GM21576 (cell line): ENCODE results near the gene FNDC3B.
"Not testable (repeated sequence)": the region's sequence is repeated elsewhere in the genome, so short reads cannot be mapped to it uniquely, and the experiment has no call there.

Experiments
- ATAC-seq: cut with Tn5 transposase; IDR thresholded peaks from one replicate; pipeline ENCODE4 v1.9.1; 2021; ENCODE audit warnings: mild to moderate bottlenecking, moderate library complexity; ENCODE audit not compliant: unreplicated experiment

Gene FNDC3B

DNA sequence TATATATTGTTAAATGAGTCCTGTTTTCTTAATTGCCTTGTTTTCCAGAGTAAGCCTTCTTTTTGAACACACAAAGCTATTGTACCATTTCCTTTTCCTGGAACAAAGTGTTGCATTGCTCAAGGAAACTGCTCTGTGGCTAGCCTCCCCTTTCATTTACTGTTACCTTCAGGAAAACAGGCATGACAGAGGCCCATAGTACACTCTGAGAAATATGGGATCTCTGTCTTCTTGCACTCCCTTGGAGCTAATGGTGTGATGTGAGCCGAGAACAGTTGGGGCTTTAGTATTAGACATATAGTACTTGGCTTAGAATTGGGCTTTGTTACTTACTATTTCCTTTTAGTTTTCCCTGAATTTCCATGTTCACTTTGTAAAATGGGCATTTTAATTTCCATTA lies 215.2 kb downstream of the FNDC3B start:
- no peak for ATAC-seq

GRCh38 chr3:172255321-172255720 lies 215.9 kb downstream of the FNDC3B start:
- ATAC-seq: not testable (repeated sequence)

GRCh38 chr3:172256101-172256734 lies 216.8 kb downstream of the FNDC3B start:
- ATAC-seq: no peak

- ATAC-seq: no peak
These were observed 218.4 kb downstream of the FNDC3B start for GRCh38 chr3:172257648-172258400.

GRCh38 chr3:172258624-172259023 lies 219.2 kb downstream of the FNDC3B start:
- no peak for ATAC-seq

- no peak for ATAC-seq
These were observed 219.7 kb downstream of the FNDC3B start for GRCh38 chr3:172259111-172259541.

DNA sequence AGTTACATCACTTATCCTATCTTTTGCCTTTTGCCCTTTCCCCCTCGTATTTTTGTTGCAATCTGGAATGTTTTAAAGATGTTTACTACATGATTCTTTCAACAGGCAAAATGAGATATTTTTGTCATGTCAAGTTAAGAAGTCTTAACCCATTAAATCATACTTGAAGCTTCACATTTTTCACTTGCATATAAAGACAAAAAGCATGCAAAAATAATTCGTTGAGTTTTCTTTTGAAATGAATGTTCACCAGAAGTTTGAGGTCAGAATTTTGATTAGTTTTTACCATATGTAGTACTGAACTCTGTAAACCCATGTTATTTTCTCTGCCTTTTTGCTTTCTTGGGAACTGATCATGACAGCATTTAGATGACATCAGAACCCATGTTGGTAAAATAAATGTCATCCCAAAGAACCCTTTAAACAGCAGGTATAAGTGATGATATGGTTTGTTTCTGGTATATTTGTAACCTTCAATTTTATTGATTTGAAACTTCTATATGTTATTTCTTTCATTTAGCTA lies 220.4 kb downstream of the FNDC3B start:
- no peak for ATAC-seq

DNA sequence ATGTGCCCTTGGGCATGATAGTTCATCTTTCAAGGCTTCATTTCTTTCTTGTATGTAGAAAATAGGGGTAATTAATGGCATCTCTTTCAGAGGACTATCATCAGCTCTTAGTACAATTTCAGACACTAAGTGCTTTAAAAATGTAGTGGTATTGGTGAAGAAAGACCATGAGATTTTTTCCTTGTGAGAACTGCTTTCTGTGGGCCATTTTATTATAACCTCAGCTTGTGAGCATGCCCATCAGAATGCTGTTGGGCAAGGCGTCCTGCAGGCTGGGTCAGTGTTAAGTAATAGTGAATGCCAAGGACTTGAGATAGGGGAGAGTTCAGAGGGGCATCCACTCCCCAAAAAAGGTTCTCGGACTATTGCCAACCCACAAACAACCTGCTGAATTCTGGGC lies 221.0 kb downstream of the FNDC3B start:
- no peak for ATAC-seq

- no peak for ATAC-seq
These were observed 221.7 kb downstream of the FNDC3B start for GRCh38 chr3:172261054-172261453.

- no peak for ATAC-seq
These were observed 223.7 kb downstream of the FNDC3B start for GRCh38 chr3:172262991-172263608.

DNA sequence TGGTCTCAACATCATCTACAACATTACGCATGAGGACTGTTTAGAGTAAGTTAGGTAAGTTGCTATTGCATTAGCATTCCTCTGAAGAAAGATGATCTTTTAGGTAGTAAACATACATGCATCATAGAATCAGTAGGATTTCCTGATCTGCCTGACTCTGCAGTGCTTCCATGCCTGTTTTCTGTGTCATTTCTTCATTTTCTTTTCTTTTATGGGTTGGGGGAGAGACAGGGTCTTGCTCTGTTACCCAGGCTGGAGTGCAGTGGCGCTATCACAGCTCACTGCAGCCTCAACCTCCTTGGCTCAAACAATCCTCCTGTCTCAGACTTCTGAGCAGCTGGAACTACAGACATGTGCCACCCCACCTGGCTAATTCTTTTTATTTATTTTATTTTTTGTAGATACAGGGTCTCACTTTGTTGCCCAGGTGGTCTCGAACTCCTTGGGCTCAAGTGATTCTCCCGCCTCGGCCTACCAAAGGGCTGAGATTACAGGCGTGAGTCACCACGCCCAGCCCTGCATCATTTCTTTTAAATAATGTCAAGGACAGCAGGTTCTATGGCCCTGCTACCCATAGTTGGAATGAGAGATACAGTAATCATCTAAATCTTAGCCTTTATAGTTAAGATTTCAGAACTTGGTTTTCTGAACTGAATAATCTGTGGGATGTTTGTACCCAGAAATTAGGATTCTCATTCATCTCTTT lies 224.6 kb downstream of the FNDC3B start:
- no peak for ATAC-seq

GRCh38 chr3:172266103-172266502 lies 226.7 kb downstream of the FNDC3B start:
- no peak for ATAC-seq

- ATAC-seq: no peak
These were observed 229.0 kb downstream of the FNDC3B start for GRCh38 chr3:172268425-172268824.

GRCh38 chr3:172268868-172269267 lies 229.5 kb downstream of the FNDC3B start:
- ATAC-seq: no peak

DNA sequence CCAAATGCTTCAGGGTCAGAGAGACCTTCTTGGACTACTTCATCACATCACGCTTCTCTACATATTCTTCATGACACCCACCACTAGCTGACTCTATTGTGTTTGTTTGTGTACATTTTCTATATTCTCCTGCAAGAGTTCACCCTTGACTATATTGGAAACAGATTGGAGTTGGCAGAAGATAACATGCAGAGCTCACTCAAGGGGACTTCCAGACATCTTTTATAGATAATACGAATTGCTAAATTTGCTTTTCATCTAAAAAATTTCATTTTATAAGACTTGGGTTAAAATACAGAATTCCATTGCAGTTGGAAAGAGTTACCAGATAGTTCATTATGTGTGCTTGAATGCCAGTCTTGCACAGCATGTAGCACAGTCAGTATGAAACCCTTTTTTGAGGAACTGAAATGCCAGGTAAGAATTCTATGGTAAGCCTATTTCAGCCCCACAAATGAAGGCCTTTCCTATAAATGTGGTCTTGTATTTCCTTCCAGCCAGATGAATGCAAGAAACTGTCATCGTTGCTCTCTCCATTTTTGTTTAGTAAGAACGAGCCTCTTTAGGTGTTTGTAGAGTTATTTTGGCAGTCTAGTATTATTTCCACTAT lies 231.3 kb downstream of the FNDC3B start:
- ATAC-seq: peak; percentile 99

- ATAC-seq: no peak
These were observed 232.1 kb downstream of the FNDC3B start for GRCh38 chr3:172271386-172271976.

DNA sequence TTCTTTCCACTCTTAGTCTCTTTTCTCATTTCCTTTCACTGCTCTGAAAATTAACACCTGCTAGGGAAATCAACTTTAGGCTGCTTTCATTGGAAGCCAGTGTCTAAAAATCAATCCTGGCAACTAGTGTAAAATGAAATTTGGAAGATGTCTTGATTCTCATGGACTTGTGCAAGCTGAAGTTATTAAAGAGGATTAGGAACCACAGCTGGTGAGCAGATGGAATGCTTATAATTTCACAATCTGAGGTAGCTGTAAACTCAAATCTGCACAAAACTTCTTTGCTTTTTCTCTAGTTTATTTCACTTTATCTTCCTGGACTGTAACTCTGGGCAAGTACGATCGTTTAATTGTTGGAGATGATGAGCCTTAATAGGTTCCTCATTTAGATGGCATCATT lies 233.3 kb downstream of the FNDC3B start:
- no peak for ATAC-seq

DNA sequence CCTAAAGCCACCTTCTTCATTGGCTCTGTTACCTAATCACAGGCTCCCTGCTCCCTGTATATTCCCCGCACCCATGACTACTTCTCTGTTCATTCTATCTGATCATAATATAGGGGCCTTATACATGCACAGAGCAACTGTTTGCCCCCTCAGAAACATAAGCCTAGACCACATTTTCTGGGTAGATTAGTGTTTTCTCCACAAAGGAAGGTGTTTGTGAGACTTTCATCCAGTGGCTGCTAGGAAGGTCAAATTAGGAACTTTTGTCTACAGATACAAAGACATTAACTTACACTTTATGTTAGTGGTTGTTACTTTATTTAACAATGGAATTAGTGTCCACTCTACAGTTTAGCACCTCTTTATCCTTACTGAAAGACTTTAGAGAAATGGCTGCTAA lies 234.0 kb downstream of the FNDC3B start:
- ATAC-seq: no peak

- ATAC-seq: no peak
These were observed 235.5 kb downstream of the FNDC3B start for GRCh38 chr3:172274906-172275305.

- no peak for ATAC-seq
These were observed 236.2 kb downstream of the FNDC3B start for GRCh38 chr3:172275586-172275985.
